GM15510 (cell line): ENCODE data around the gene NINL.

Experiments used
- POLR2A ChIP-seq: IDR thresholded peaks from 3 replicates; pipeline ENCODE4 v1.6.1; 2011; ENCODE audit warnings: borderline replicate concordance; ENCODE audit not compliant: insufficient read length; ENCODE audit errors: extremely low read depth

Gene NINL

GRCh38 chr20:25543068-25543467, 42.3 kb downstream of the NINL start:
- no peak for TF ChIP-seq POLR2A

GRCh38 chr20:25541676-25542075, 43.7 kb downstream of the NINL start:
- no peak for TF ChIP-seq POLR2A

- no peak for TF ChIP-seq POLR2A
Measured at GRCh38 chr20:25539742-25540672, 45.3 kb downstream of the NINL start.

GRCh38 chr20:25538838-25539665, 46.3 kb downstream of the NINL start:
- TF ChIP-seq POLR2A = no peak

- no peak for TF ChIP-seq POLR2A
Measured at GRCh38 chr20:25537890-25538289, 47.4 kb downstream of the NINL start.

GRCh38 chr20:25535762-25536161, 49.6 kb downstream of the NINL start:
- TF ChIP-seq POLR2A = no peak

GRCh38 chr20:25534845-25535244, 50.5 kb downstream of the NINL start:
- TF ChIP-seq POLR2A = no peak

- TF ChIP-seq POLR2A = no peak
Measured at GRCh38 chr20:25533920-25534700, 51.2 kb downstream of the NINL start.

- TF ChIP-seq POLR2A = no peak
Measured at GRCh38 chr20:25532971-25533391, 52.4 kb downstream of the NINL start.

- no peak for TF ChIP-seq POLR2A
Measured at GRCh38 chr20:25532015-25532751, 53.1 kb downstream of the NINL start.

GRCh38 chr20:25529295-25529951, 55.9 kb downstream of the NINL start:
- TF ChIP-seq POLR2A = no peak

- no peak for TF ChIP-seq POLR2A
Measured at GRCh38 chr20:25527949-25528348, 57.4 kb downstream of the NINL start.

GRCh38 chr20:25526446-25526845, 58.9 kb downstream of the NINL start:
- TF ChIP-seq POLR2A = no peak
